Stomach smooth muscle (tissue), 2 donors: ENCODE results near the gene RBM33.

Source experiments
- H3K27ac ChIP-seq: one replicate; pipeline ENCODE4 v1.7.0; 2013; ENCODE audit warnings: mild to moderate bottlenecking, low read length, inconsistent platforms
- H3K27me3 ChIP-seq, 2 donors: one replicate each; pipeline ENCODE4 v1.7.0; 2013; ENCODE audit warnings: low read length in 2 of 2; ENCODE audit not compliant: insufficient read depth in 2 of 2, control insufficient read depth in 1 of 2
- H3K36me3 ChIP-seq, 2 donors: one replicate each; pipeline ENCODE4 v1.7.0; 2013; ENCODE audit warnings: low read length in 2 of 2; ENCODE audit not compliant: control insufficient read depth in 2 of 2, insufficient read depth in 2 of 2
- H3K4me1 ChIP-seq: one replicate; pipeline ENCODE4 v1.7.0; 2013; ENCODE audit warnings: low read length; ENCODE audit not compliant: control insufficient read depth, insufficient read depth
- H3K4me3 ChIP-seq, 2 donors: one replicate each; pipeline ENCODE4 v1.7.0; 2013; ENCODE audit warnings: low read length in 2 of 2
- H3K9ac ChIP-seq, 2 donors: one replicate each; pipeline ENCODE4 v1.7.0; 2013; ENCODE audit warnings: low read length in 2 of 2, mild to moderate bottlenecking in 1 of 2
- H3K9me3 ChIP-seq, 2 donors: one replicate each; pipeline ENCODE4 v1.7.0; 2013; ENCODE audit warnings: low read length in 2 of 2; ENCODE audit not compliant: control insufficient read depth in 2 of 2
- donor health status: healthy.
- donor health status: Pancreatic carcinoma.

The RBM33 gene

DNA sequence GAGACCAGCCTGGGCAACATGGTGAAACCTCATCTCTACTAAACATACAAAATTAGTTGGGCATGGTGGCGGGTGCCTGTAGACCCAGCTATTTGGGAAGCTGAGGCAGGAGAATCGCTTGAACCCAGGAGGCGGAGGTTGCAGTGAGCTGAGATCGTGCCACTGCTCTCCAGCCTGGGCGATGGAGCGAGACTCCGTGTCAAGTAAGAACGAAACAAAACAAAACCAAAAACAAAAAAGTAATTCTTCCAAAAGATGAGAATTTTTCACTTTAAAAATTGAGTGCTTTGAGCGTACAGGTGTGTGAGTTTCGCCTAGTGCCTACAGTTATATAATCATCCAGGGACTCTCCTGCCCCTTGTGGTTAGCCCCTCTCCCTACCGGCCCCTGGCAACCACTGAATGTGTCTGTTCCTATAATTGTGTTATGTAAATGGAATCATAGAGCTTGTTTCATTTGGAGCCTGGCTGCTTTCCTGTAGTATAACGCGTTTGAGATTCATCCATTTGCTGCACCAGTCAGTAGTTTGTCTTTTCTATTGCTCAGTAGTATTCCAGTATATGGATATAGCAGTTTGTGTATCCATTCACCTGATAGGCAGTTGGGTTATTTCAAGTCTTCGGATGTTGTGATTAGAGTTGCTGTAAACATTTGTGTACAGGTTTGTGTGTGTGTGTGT lies 80.0 kb downstream of the RBM33 start:
- Histone ChIP-seq H3K4me1 (no peaks in the 10 kb centered on the region), H3K36me3 (peaks cover 0 to 5% of the 10 kb centered on the region in 2 donors), H3K9ac (no peak overlapping the region), H3K9me3 (no peaks in the 10 kb centered on the region), H3K27ac (no peak overlapping the region), H3K27me3 (no peaks in the 10 kb centered on the region), H3K4me3 (no peak overlapping the region)

DNA sequence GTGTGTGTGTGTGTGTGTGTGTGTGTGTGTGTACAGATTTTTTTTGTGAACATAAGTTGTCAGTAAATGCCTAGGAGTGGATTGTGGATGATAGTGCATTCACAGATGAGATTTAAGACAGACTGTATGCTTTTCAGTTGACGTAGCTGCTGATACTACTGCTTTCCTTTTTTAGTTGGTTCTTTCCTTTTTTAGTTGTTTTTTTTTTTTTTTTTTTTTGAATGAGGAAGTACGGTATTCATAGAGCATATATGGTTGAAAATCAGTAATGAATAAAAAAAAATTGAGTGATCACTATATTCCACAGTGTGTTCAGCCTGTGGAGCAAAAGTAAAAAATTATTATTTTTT lies 80.5 kb downstream of the RBM33 start:
- Histone ChIP-seq H3K27ac (no peak overlapping the region), H3K4me1 (peaks cover 4% of the 10 kb centered on the region), H3K36me3 (peaks cover 0 to 5% of the 10 kb centered on the region in 2 donors), H3K9me3 (no peaks in the 10 kb centered on the region), H3K27me3 (no peaks in the 10 kb centered on the region), H3K4me3 (no peak overlapping the region), H3K9ac (no peak overlapping the region)

GRCh38 chr7:155727616-155728015 lies 83.2 kb downstream of the RBM33 start:
- no peaks in the 10 kb centered on the region for H3K9me3 ChIP-seq
- no peaks in the 10 kb centered on the region for H3K27me3 ChIP-seq
- H3K9ac ChIP-seq = no peak overlapping the region
- H3K4me1 ChIP-seq = peaks cover 7% of the 10 kb centered on the region
- peaks cover 0 to 9% of the 10 kb centered on the region in 2 donors for H3K36me3 ChIP-seq
- H3K4me3 ChIP-seq = no peak overlapping the region
- no peak overlapping the region for H3K27ac ChIP-seq

GRCh38 chr7:155728116-155728515 lies 83.7 kb downstream of the RBM33 start:
- peaks cover 0 to 9% of the 10 kb centered on the region in 2 donors for H3K36me3 ChIP-seq
- no peaks in the 10 kb centered on the region for H3K27me3 ChIP-seq
- H3K4me3 ChIP-seq = no peak overlapping the region
- peaks cover 7% of the 10 kb centered on the region for H3K4me1 ChIP-seq
- H3K27ac ChIP-seq = no peak overlapping the region
- H3K9me3 ChIP-seq = no peaks in the 10 kb centered on the region
- H3K9ac ChIP-seq = no peak overlapping the region

- H3K9ac ChIP-seq = peak overlapping the region in 1 of 2 donors; percentile 42
- H3K9me3 ChIP-seq = no peaks in the 10 kb centered on the region
- peaks cover 0 to 13% of the 10 kb centered on the region in 2 donors for H3K36me3 ChIP-seq
- peaks cover 14% of the 10 kb centered on the region for H3K4me1 ChIP-seq
- no peak overlapping the region for H3K27ac ChIP-seq
- H3K27me3 ChIP-seq = no peaks in the 10 kb centered on the region
- no peak overlapping the region for H3K4me3 ChIP-seq
Observed at GRCh38 chr7:155729847-155730246, 85.4 kb downstream of the RBM33 start.

GRCh38 chr7:155731380-155731779 lies 86.9 kb downstream of the RBM33 start:
- Histone ChIP-seq H3K4me3 (no peak overlapping the region), H3K36me3 (peaks cover 0 to 13% of the 10 kb centered on the region in 2 donors), H3K27me3 (no peaks in the 10 kb centered on the region), H3K9me3 (no peaks in the 10 kb centered on the region), H3K4me1 (peaks cover 14% of the 10 kb centered on the region), H3K27ac (no peak overlapping the region), H3K9ac (no peak overlapping the region)

- Histone ChIP-seq H3K36me3 (peaks cover 0 to 13% of the 10 kb centered on the region in 2 donors), H3K9ac (no peak overlapping the region), H3K4me1 (peaks cover 14% of the 10 kb centered on the region), H3K27ac (no peak overlapping the region), H3K27me3 (no peaks in the 10 kb centered on the region), H3K9me3 (no peaks in the 10 kb centered on the region), H3K4me3 (no peak overlapping the region)
Observed at GRCh38 chr7:155731871-155732270, 87.4 kb downstream of the RBM33 start.

DNA sequence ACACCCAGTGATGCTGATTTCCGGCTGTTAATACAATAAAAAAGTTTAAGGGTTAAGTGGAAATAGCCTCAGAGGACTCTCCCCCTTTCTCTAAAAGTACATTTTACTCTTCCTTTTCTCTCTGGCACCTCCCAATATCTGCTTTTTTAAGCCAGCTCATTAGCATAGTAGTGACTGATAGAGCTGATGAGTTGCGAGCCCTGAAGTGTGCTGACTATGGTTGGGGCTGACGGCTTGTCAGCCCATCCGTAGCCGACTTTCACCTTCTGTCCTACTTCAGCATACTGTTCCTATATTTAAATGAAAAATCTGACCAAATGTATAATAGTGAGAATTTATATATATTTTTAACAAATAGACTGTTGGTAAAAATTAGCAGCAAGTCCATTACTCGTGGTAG lies 87.8 kb downstream of the RBM33 start:
- Histone ChIP-seq H3K4me1 (peaks cover 14% of the 10 kb centered on the region), H3K27me3 (no peaks in the 10 kb centered on the region), H3K36me3 (peaks cover 0 to 13% of the 10 kb centered on the region in 2 donors), H3K9ac (no peak overlapping the region), H3K27ac (no peak overlapping the region), H3K4me3 (no peak overlapping the region), H3K9me3 (no peaks in the 10 kb centered on the region)

GRCh38 chr7:155733582-155734444 lies 89.4 kb downstream of the RBM33 start:
- Histone ChIP-seq H3K27me3 (no peaks in the 10 kb centered on the region), H3K36me3 (peaks cover 10 to 15% of the 10 kb centered on the region in 2 donors), H3K4me1 (peaks cover 14% of the 10 kb centered on the region), H3K27ac (no peak overlapping the region), H3K9ac (no peak overlapping the region), H3K4me3 (no peak overlapping the region), H3K9me3 (no peaks in the 10 kb centered on the region)

GRCh38 chr7:155734445-155734809 lies 90.0 kb downstream of the RBM33 start:
- H3K27me3 ChIP-seq = no peaks in the 10 kb centered on the region
- H3K36me3 ChIP-seq = peaks cover 10 to 15% of the 10 kb centered on the region in 2 donors
- H3K27ac ChIP-seq = no peak overlapping the region
- no peak overlapping the region for H3K9ac ChIP-seq
- peaks cover 14% of the 10 kb centered on the region for H3K4me1 ChIP-seq
- no peaks in the 10 kb centered on the region for H3K9me3 ChIP-seq
- H3K4me3 ChIP-seq = no peak overlapping the region
